C4-2B (cell line): Measurements from ENCODE around the gene CD79A.
"Not testable (repeated sequence)": the region's sequence is repeated elsewhere in the genome, so short reads cannot be mapped to it uniquely, and the experiment has no call there.

Experiments used
- CTCF ChIP-seq: fragments of 450-650 bp; conservative IDR thresholded peaks from 2 replicates; pipeline ENCODE4 v1.5.1; 2017; ENCODE audit warnings: mild to moderate bottlenecking
- ZFX ChIP-seq: fragments of 450-650 bp; IDR thresholded peaks from 2 replicates; pipeline ENCODE4 v1.6.1; 2017

GRCh38 chr19:41914424-41914834 lies 37.4 kb downstream of the CD79A start:
- not testable (repeated sequence) for TF ChIP-seq CTCF, ZFX
